Tibial nerve (tissue), 4 donors: ENCODE measurements around the gene LHFPL2. TPM values are rescaled to one million over a fixed set of nuclear protein-coding genes. Genes with fewer than 3 reads are reported as not detected.

Experiments
- DNase-seq, 2 donors: peaks; one replicate each; pipeline ENCODE4 v3.0.0-alpha.2; 2019; ENCODE audit warnings: low spot score in 2 of 2
- H3K27ac ChIP-seq, 4 donors: fragments of 200-600 bp; sonication (generic) in 3 of 4; one replicate each; pipeline ENCODE4 v1.5.1; 2017 to 2019; ENCODE audit warnings: mild to moderate bottlenecking in 1 of 4
- H3K27me3 ChIP-seq, 2 donors: fragments of 200-600 bp; sonication (generic) in 1 of 2; one replicate each; pipeline versions ENCODE4 v1.5.1 to v1.6.0; 2017 to 2019
- H3K36me3 ChIP-seq, 3 donors: fragments of 200-600 bp; sonication (generic); one replicate each; pipeline ENCODE4 v1.5.1; 2018 to 2019
- H3K4me1 ChIP-seq, 4 donors: fragments of 200-600 bp; sonication (generic) in 3 of 4; one replicate each; pipeline ENCODE4 v1.5.1; 2017 to 2019
- H3K4me3 ChIP-seq, 4 donors: fragments of 200-600 bp; sonication (generic) in 3 of 4; one replicate each; pipeline ENCODE4 v1.5.1; 2017 to 2019; ENCODE audit warnings: mild to moderate bottlenecking in 1 of 4, moderate library complexity in 1 of 4
- H3K9me3 ChIP-seq, 4 donors: fragments of 200-600 bp; sonication (generic) in 3 of 4; one replicate each; pipeline ENCODE4 v1.5.1; 2017 to 2019
- CTCF ChIP-seq, 5 experiments: fragments of 200-600 bp in 3 of 5; fragments of 450-650 bp in 2 of 5; sonication (generic) in 3 of 5; IDR thresholded peaks; one replicate each; pipeline ENCODE4 v1.5.1; 2016 to 2019; ENCODE audit warnings: antibody characterized with exemption in 5 of 5, mild to moderate bottlenecking in 3 of 5, moderate library complexity in 2 of 5
- EP300 ChIP-seq, 2 donors: sonication (generic); formaldehyde crosslinking; IDR thresholded peaks; one replicate each; pipeline ENCODE4 v1.6.1; 2017; ENCODE audit warnings: antibody characterized with exemption in 2 of 2, mild to moderate bottlenecking in 1 of 2
- POLR2A ChIP-seq, 2 donors: fragments of 450-650 bp; IDR thresholded peaks; one replicate each; pipeline ENCODE4 v1.6.1; 2017; ENCODE audit warnings: antibody characterized with exemption in 2 of 2, mild to moderate bottlenecking in 2 of 2, moderate library complexity in 2 of 2
- WGBS, 2 donors: methylation state at CpG; one replicate each; pipeline ENCODE4 v1.1.5; 2018; 5-methylcytosine and 5-hydroxymethylcytosine counted together
- total RNA-seq, 4 donors: library from RNA; depleted of rRNA; stranded (reverse); fragments of >200 nt; gene quantifications; one replicate each; pipeline ENCODE4 v1.1.0, GENCODE V29; 2016

Gene LHFPL2
- total RNA-seq, 4 donors from 2014 or later = 19.7 to 48.9 (median 27.4) TPM

- Histone ChIP-seq H3K27me3 (no peaks in the 10 kb centered on the region), H3K9me3 (no peaks in the 10 kb centered on the region), H3K4me3 (no peak overlapping the region), H3K36me3 (no peaks in the 10 kb centered on the region), H3K27ac (no peak overlapping the region), H3K4me1 (peaks cover 0 to 22% (median 6%) of the 10 kb centered on the region in 4 donors)
- DNase-seq = no peak
- 93 to 96% methylated on average over 12 of the region's 12 CpGs for WGBS, 2 donors
- no peak for TF ChIP-seq CTCF (IDR thresholded peaks at IDR 0.05)
These were observed 95.7 kb downstream of the LHFPL2 start for GRCh38 chr5:78552729-78553342.

DNA sequence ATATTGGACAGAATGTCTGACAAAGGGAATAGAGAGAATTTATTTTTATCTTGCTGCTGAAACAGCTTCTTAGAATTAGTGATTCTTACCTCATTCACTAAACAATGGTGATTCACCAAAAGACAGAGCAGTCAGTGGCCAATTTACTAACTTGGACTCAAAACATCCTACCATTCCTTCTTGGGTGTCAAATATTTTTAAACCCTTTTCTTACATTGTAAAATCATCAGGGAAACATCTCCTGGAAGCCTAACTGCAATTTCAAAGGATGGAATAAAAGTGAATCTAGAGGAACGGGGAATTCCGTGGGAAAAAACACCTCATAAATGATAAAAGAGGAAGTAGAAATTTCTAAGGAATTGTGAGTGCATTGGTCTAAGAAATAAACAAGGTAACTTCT is 97.7 kb downstream of the LHFPL2 start:
- Histone ChIP-seq H3K27me3 (no peaks in the 10 kb centered on the region), H3K4me3 (no peak overlapping the region), H3K36me3 (no peaks in the 10 kb centered on the region), H3K4me1 (peaks cover 0 to 41% (median 21%) of the 10 kb centered on the region in 4 donors), H3K9me3 (no peaks in the 10 kb centered on the region), H3K27ac (peak overlapping the region in 2 of 4 donors; percentile 9 to 71)
- DNase-seq = no peak
- TF ChIP-seq POLR2A (IDR thresholded peaks at IDR 0.05) (no peak), EP300 (IDR thresholded peaks at IDR 0.05) (no peak), CTCF (IDR thresholded peaks at IDR 0.05) (no peak)
- WGBS, 2 donors = 56 to 64% methylated on average over 2 of the region's 2 CpGs

GRCh38 chr5:78549043-78549442 is 99.5 kb downstream of the LHFPL2 start:
- Histone ChIP-seq H3K27me3 (no peaks in the 10 kb centered on the region), H3K27ac (peak overlapping the region in 3 of 4 donors; percentile 71 to 92 (median 83)), H3K4me1 (peaks cover 0 to 51% (median 26%) of the 10 kb centered on the region in 4 donors), H3K4me3 (no peak overlapping the region), H3K9me3 (no peaks in the 10 kb centered on the region), H3K36me3 (no peaks in the 10 kb centered on the region)
- WGBS, 2 donors = 56 to 65% methylated on average over 5 of the region's 5 CpGs
- TF ChIP-seq CTCF (IDR thresholded peaks at IDR 0.05) (peak in 1 of 5 experiments; percentile 9), POLR2A (IDR thresholded peaks at IDR 0.05) (no peak), EP300 (IDR thresholded peaks at IDR 0.05) (peak in 1 of 2 donors; percentile 55)
- peak in 1 of 2 donors; percentile 32 for DNase-seq

GRCh38 chr5:78547731-78548615 is 100.6 kb downstream of the LHFPL2 start:
- DNase-seq = peak; percentile 77 to 88
- Histone ChIP-seq H3K9me3 (no peaks in the 10 kb centered on the region), H3K27me3 (no peaks in the 10 kb centered on the region), H3K4me3 (no peak overlapping the region), H3K27ac (peak overlapping the region; percentile 56 to 92 (median 77)), H3K4me1 (peaks cover 0 to 54% (median 29%) of the 10 kb centered on the region in 4 donors), H3K36me3 (no peaks in the 10 kb centered on the region)
- peak in 1 of 2 donors; percentile 87 for TF ChIP-seq EP300 (IDR thresholded peaks at IDR 0.05)
- TF ChIP-seq CTCF (IDR thresholded peaks at IDR 0.05) = no peak
- 56 to 61% methylated on average over 17 to 21 of the region's 21 CpGs for WGBS, 2 donors

- Histone ChIP-seq H3K27ac (peak overlapping the region; percentile 56 to 92 (median 77)), H3K9me3 (no peaks in the 10 kb centered on the region), H3K4me1 (peaks cover 0 to 59% (median 31%) of the 10 kb centered on the region in 4 donors), H3K36me3 (no peaks in the 10 kb centered on the region), H3K27me3 (no peaks in the 10 kb centered on the region), H3K4me3 (no peak overlapping the region)
- TF ChIP-seq EP300 (IDR thresholded peaks at IDR 0.05) = peak in 1 of 2 donors; percentile 5
- TF ChIP-seq POLR2A (IDR thresholded peaks at IDR 0.05) = no peak
- TF ChIP-seq CTCF (IDR thresholded peaks at IDR 0.05) = no peak
- DNase-seq = no peak
- 55 to 57% methylated on average over 5 of the region's 5 CpGs for WGBS, 2 donors
These were observed 101.4 kb downstream of the LHFPL2 start for GRCh38 chr5:78547183-78547582.
